GM23248 (cell line): ENCODE measurements around the gene THBS2. TPM values are rescaled to one million over a fixed set of nuclear protein-coding genes. Genes with fewer than 3 reads are reported as not detected.

Experiments
- DNase-seq: peaks from one replicate; pipeline ENCODE4 v3.0.0-alpha.2; 2015
- H2AFZ ChIP-seq: fragments of 200-600 bp; sonication (generic); 2 replicates; pipeline ENCODE4 v1.6.1; 2016; ENCODE audit warnings: antibody characterized with exemption
- H3F3A ChIP-seq: fragments of 200-600 bp; sonication (generic); 2 replicates; pipeline ENCODE4 v1.6.1; 2016; ENCODE audit warnings: mild to moderate bottlenecking, antibody characterized with exemption, mixed run types; ENCODE audit not compliant: insufficient read depth
- H3K27ac ChIP-seq: fragments of 200-600 bp; sonication (generic); 2 replicates; pipeline ENCODE4 v1.5.1; 2016; ENCODE audit warnings: mild to moderate bottlenecking
- H3K27me3 ChIP-seq: fragments of 200-600 bp; sonication (generic); replicated peaks from 2 replicates; pipeline ENCODE4 v1.6.1; 2016; ENCODE audit warnings: mild to moderate bottlenecking; ENCODE audit not compliant: insufficient read depth
- H3K36me3 ChIP-seq: fragments of 200-600 bp; sonication (generic); 2 replicates; pipeline ENCODE4 v1.6.1; 2016; ENCODE audit warnings: low read depth, mild to moderate bottlenecking
- H3K4me1 ChIP-seq: fragments of 200-600 bp; sonication (generic); 2 replicates; pipeline ENCODE4 v1.6.1; 2016; ENCODE audit warnings: mild to moderate bottlenecking; ENCODE audit not compliant: insufficient read depth
- H3K4me2 ChIP-seq: fragments of 200-600 bp; sonication (generic); one replicate; pipeline ENCODE4 v1.6.1; 2016; ENCODE audit warnings: mild to moderate bottlenecking; ENCODE audit not compliant: unreplicated experiment
- H3K4me3 ChIP-seq: fragments of 200-600 bp; sonication (generic); 2 replicates; pipeline ENCODE4 v1.5.1; 2016; ENCODE audit warnings: mild to moderate bottlenecking
- H3K79me2 ChIP-seq: fragments of 200-600 bp; sonication (generic); 2 replicates; pipeline ENCODE4 v1.6.1; 2016; ENCODE audit warnings: mild to moderate bottlenecking; ENCODE audit not compliant: insufficient read depth
- H3K9ac ChIP-seq: fragments of 200-600 bp; sonication (generic); 2 replicates; pipeline ENCODE4 v1.6.1; 2016; ENCODE audit warnings: mild to moderate bottlenecking
- H3K9me2 ChIP-seq: fragments of 200-600 bp; sonication (generic); 2 replicates; pipeline ENCODE4 v1.6.1; 2016; ENCODE audit warnings: mixed run types, mild to moderate bottlenecking, moderate library complexity; ENCODE audit not compliant: insufficient read depth
- H3K9me3 ChIP-seq: fragments of 200-600 bp; sonication (generic); one replicate; pipeline ENCODE4 v1.6.1; 2017; ENCODE audit warnings: low read depth
- H4K20me1 ChIP-seq: fragments of 200-600 bp; sonication (generic); 2 replicates; pipeline ENCODE4 v1.6.0; 2016; ENCODE audit not compliant: insufficient read depth
- EZH2 ChIP-seq: fragments of 200-600 bp; sonication (generic); IDR thresholded peaks from 2 replicates; pipeline ENCODE4 v1.6.1; 2018; ENCODE audit warnings: antibody characterized with exemption, mild to moderate bottlenecking; ENCODE audit not compliant: insufficient read depth, poor library complexity, severe bottlenecking
- EZH2phosphoT487 ChIP-seq: fragments of 200-600 bp; sonication (generic); IDR thresholded peaks from 2 replicates; pipeline ENCODE4 v1.6.1; 2018; ENCODE audit warnings: antibody characterized with exemption, moderate library complexity, mild to moderate bottlenecking, low read depth; ENCODE audit not compliant: insufficient read depth
- WGBS, 2 experiments: methylation state at CpG; one replicate each; pipeline ENCODE4 v1.1.6; 2015 to 2017; ENCODE audit warnings: low lambda C conversion rate in 2 of 2, low coverage in 1 of 2; ENCODE audit errors: missing lambda C conversion rate in 2 of 2; 5-methylcytosine and 5-hydroxymethylcytosine counted together
- in situ Hi-C: fragments of 300-500 bp; cut with MboI; formaldehyde crosslinking; loops from 2 replicates; pipeline ENCODE4 v1.15.0; 2020
- polyA plus RNA-seq: library from polyadenylated mRNA; unstranded; fragments of >200 nt; fragmentation: Nextera tagmentation; extraction: Ambion mirVana; gene quantifications from 2 replicates; pipeline ENCODE4 v1.2.1, GENCODE V29; 2016
- total RNA-seq: library from RNA; depleted of rRNA; stranded (reverse); fragments of >200 nt; shearing (Covaris generic); gene quantifications from 2 replicates; pipeline ENCODE4 v1.2.3, GENCODE V29; 2014

Gene THBS2
- total and polyA plus RNA-seq, 2 experiments from 2014 or later = 77.8 to 137 TPM

GRCh38 chr6:169246445-169246844, 7.2 kb downstream of the THBS2 start:
- TF ChIP-seq EZH2 (no peak), EZH2phosphoT487 (no peak)
- Histone ChIP-seq H3K4me1 (peaks cover 7% of the 10 kb centered on the region), H3K9me3 (no peaks in the 10 kb centered on the region), H2AFZ (no peak overlapping the region), H3K27me3 (no peaks in the 10 kb centered on the region), H3K4me2 (no peak overlapping the region), H3K36me3 (peaks cover 35% of the 10 kb centered on the region), H4K20me1 (no peaks in the 10 kb centered on the region), H3K4me3 (no peak overlapping the region), H3F3A (peaks cover 16% of the 10 kb centered on the region), H3K27ac (no peak overlapping the region), H3K9me2 (no peaks in the 10 kb centered on the region), H3K9ac (no peak overlapping the region), H3K79me2 (peaks cover 24% of the 10 kb centered on the region)
- 48% methylated on average over 6 of the region's 6 CpGs for WGBS, 2 experiments
- in situ Hi-C loops = no loop called here
- no peak for DNase-seq

GRCh38 chr6:169244684-169245383, 8.8 kb downstream of the THBS2 start:
- H3F3A ChIP-seq = peaks cover 1% of the 10 kb centered on the region
- H3K4me1 ChIP-seq = 0 out of 2 replicates have a peak, but pooled peaks cover 3% of the 10 kb centered on the region
- no peak overlapping the region for H3K27ac ChIP-seq
- peaks cover 16% of the 10 kb centered on the region for H3K79me2 ChIP-seq
- no peaks in the 10 kb centered on the region for H3K9me2 ChIP-seq
- no peak overlapping the region for H2AFZ ChIP-seq
- no peaks in the 10 kb centered on the region for H4K20me1 ChIP-seq
- H3K9ac ChIP-seq = no peak overlapping the region
- DNase-seq = no peak
- H3K4me2 ChIP-seq = no peak overlapping the region
- in situ Hi-C loops = no loop called here
- TF ChIP-seq EZH2phosphoT487 = no peak
- TF ChIP-seq EZH2 = no peak
- H3K27me3 ChIP-seq = no peaks in the 10 kb centered on the region
- no peak overlapping the region for H3K4me3 ChIP-seq
- H3K36me3 ChIP-seq = peaks cover 35% of the 10 kb centered on the region
- 84 to 86% methylated on average over 15 of the region's 15 CpGs for WGBS, 2 experiments
- H3K9me3 ChIP-seq = no peaks in the 10 kb centered on the region

GRCh38 chr6:169243661-169244060, 10.0 kb downstream of the THBS2 start:
- H3K9me2 ChIP-seq = no peaks in the 10 kb centered on the region
- no peaks in the 10 kb centered on the region; the same call in 1 of the 2 replicates for H3F3A ChIP-seq
- H3K9me3 ChIP-seq = no peaks in the 10 kb centered on the region
- 0 out of 2 replicates have a peak, but pooled peaks cover 3% of the 10 kb centered on the region for H3K4me1 ChIP-seq
- H3K79me2 ChIP-seq = peaks cover 8% of the 10 kb centered on the region; the same call in 1 of the 2 replicates
- H3K27ac ChIP-seq = no peak overlapping the region
- no peaks in the 10 kb centered on the region for H4K20me1 ChIP-seq
- no peaks in the 10 kb centered on the region for H3K27me3 ChIP-seq
- H2AFZ ChIP-seq = no peak overlapping the region
- H3K9ac ChIP-seq = no peak overlapping the region
- 95 to 100% methylated on average over 1 of the region's 1 CpG for WGBS, 2 experiments
- H3K4me2 ChIP-seq = no peak overlapping the region
- TF ChIP-seq EZH2phosphoT487 = no peak
- no peak for TF ChIP-seq EZH2
- H3K4me3 ChIP-seq = no peak overlapping the region
- peaks cover 43% of the 10 kb centered on the region for H3K36me3 ChIP-seq
- no peak for DNase-seq
- in situ Hi-C loops = no loop called here

GRCh38 chr6:169243186-169243585, 10.5 kb downstream of the THBS2 start:
- H3K79me2 ChIP-seq = peaks cover 8% of the 10 kb centered on the region; the same call in 1 of the 2 replicates
- no peaks in the 10 kb centered on the region for H3K9me3 ChIP-seq
- no peak for TF ChIP-seq EZH2phosphoT487
- TF ChIP-seq EZH2 = no peak
- H3K4me1 ChIP-seq = 0 out of 2 replicates have a peak, but pooled peaks cover 3% of the 10 kb centered on the region
- H3K9me2 ChIP-seq = no peaks in the 10 kb centered on the region
- H3K27me3 ChIP-seq = no peaks in the 10 kb centered on the region
- H3K27ac ChIP-seq = no peak overlapping the region
- no peak for DNase-seq
- WGBS, 2 experiments = 85 to 94% methylated on average over 11 of the region's 11 CpGs
- H4K20me1 ChIP-seq = no peaks in the 10 kb centered on the region
- H3F3A ChIP-seq = no peaks in the 10 kb centered on the region; the same call in 1 of the 2 replicates
- in situ Hi-C loops = no loop called here
- no peak overlapping the region for H2AFZ ChIP-seq
- H3K4me2 ChIP-seq = no peak overlapping the region
- H3K36me3 ChIP-seq = peaks cover 45% of the 10 kb centered on the region
- H3K4me3 ChIP-seq = no peak overlapping the region
- no peak overlapping the region for H3K9ac ChIP-seq
